Osteoblast (primary cell): ENCODE results near the gene HEXD. TPM values are rescaled to one million over a fixed set of nuclear protein-coding genes. Genes with fewer than 3 reads are reported as not detected.
A peak's percentile ranks its signal among the peaks of the same experiment; 100 is the strongest.
"Not testable (repeated sequence)": the region's sequence is repeated elsewhere in the genome, so short reads cannot be mapped to it uniquely, and the experiment has no call there.

Source experiments
- DNase-seq: peaks from one replicate; pipeline ENCODE4 v3.0.0; 2011; ENCODE audit warnings: low spot score, mixed read lengths; ENCODE audit not compliant: insufficient read length; ENCODE audit errors: missing footprints
- H2AFZ ChIP-seq: 2 replicates; pipeline ENCODE4 v1.6.0; 2011; ENCODE audit warnings: mild to moderate bottlenecking, low read length
- H3K27ac ChIP-seq: 2 replicates; pipeline ENCODE4 v1.5.1; 2011; ENCODE audit warnings: mild to moderate bottlenecking, low read depth, low read length, moderate library complexity
- H3K27me3 ChIP-seq: 2 replicates; pipeline ENCODE4 v1.6.0; 2012; ENCODE audit warnings: mild to moderate bottlenecking, control low read depth, inconsistent platforms, low read length, moderate library complexity; ENCODE audit not compliant: insufficient read depth
- H3K36me3 ChIP-seq: 2 replicates; pipeline ENCODE4 v1.5.1; 2011; ENCODE audit warnings: mild to moderate bottlenecking, low read length, control low read depth, moderate library complexity; ENCODE audit not compliant: insufficient read depth
- H3K4me1 ChIP-seq: 2 replicates; pipeline ENCODE4 v1.5.1; 2011; ENCODE audit warnings: mild to moderate bottlenecking, low read length, control low read depth, moderate library complexity; ENCODE audit not compliant: insufficient read depth
- H3K4me2 ChIP-seq: 2 replicates; pipeline ENCODE4 v1.6.0; 2011; ENCODE audit warnings: mild to moderate bottlenecking, low read length; ENCODE audit not compliant: insufficient read depth
- H3K4me3 ChIP-seq: fragments of 200-600 bp; sonication (generic); 3 replicates; pipeline ENCODE4 v1.5.1; 2012; ENCODE audit warnings: mild to moderate bottlenecking, low read length, inconsistent platforms; ENCODE audit not compliant: insufficient read depth
- H3K79me2 ChIP-seq: 2 replicates; pipeline ENCODE4 v1.6.0; 2012; ENCODE audit warnings: mild to moderate bottlenecking, low read length, control low read depth, inconsistent platforms; ENCODE audit not compliant: insufficient read depth
- H3K9me3 ChIP-seq: 2 replicates; pipeline ENCODE4 v1.5.1; 2011; ENCODE audit warnings: low read depth, low read length, control low read depth
- H4K20me1 ChIP-seq: 2 replicates; pipeline ENCODE4 v1.6.0; 2012; ENCODE audit warnings: mild to moderate bottlenecking, low read length, control low read depth; ENCODE audit not compliant: insufficient read depth
- CTCF ChIP-seq: IDR thresholded peaks from 2 replicates; pipeline ENCODE4 v1.5.1; 2011; ENCODE audit warnings: mild to moderate bottlenecking, low read depth, low read length, moderate library complexity; ENCODE audit errors: extremely low read depth
- total RNA-seq: library from RNA; depleted of rRNA; stranded (reverse); fragments of >200 nt; gene quantifications from 2 replicates; pipeline ENCODE4 v1.2.3, GENCODE V29; 2012

The HEXD gene
- total RNA-seq, 1 donor, result 20.3 TPM

GRCh38 chr17:82411396-82412053, 6.6 kb upstream of the HEXD start:
- Histone ChIP-seq H4K20me1 (peaks cover 46% of the 10 kb centered on the region), H3K4me1 (no peaks in the 10 kb centered on the region), H2AFZ (no peak overlapping the region), H3K9me3 (no peaks in the 10 kb centered on the region), H3K27ac (no peak overlapping the region), H3K79me2 (no peaks in the 10 kb centered on the region), H3K4me2 (no peak overlapping the region), H3K4me3 (no peak overlapping the region), H3K27me3 (no peaks in the 10 kb centered on the region), H3K36me3 (no peaks in the 10 kb centered on the region)
- no peak for TF ChIP-seq CTCF
- peak; percentile 58 for DNase-seq

GRCh38 chr17:82412081-82412480, 6.1 kb upstream of the HEXD start:
- H3K4me1 ChIP-seq, H3K27me3 ChIP-seq, H3K4me3 ChIP-seq, H3K27ac ChIP-seq, H3K4me2 ChIP-seq, H2AFZ ChIP-seq, H3K36me3 ChIP-seq, H3K9me3 ChIP-seq, H3K79me2 ChIP-seq: not testable (repeated sequence)
- H4K20me1 ChIP-seq, result peaks cover 51% of the 10 kb centered on the region
- peak; percentile 35 for DNase-seq

GRCh38 chr17:82412535-82413520, 5.3 kb upstream of the HEXD start:
- Histone ChIP-seq H3K4me2 (no peak overlapping the region), H3K4me3 (no peak overlapping the region), H3K79me2 (no peaks in the 10 kb centered on the region), H2AFZ (no peak overlapping the region), H3K9me3 (no peaks in the 10 kb centered on the region), H3K27me3 (no peaks in the 10 kb centered on the region), H3K4me1 (peaks cover 4% of the 10 kb centered on the region), H3K36me3 (no peaks in the 10 kb centered on the region), H3K27ac (no peak overlapping the region), H4K20me1 (peaks cover 53% of the 10 kb centered on the region)
- DNase-seq, result peak; percentile 34
- TF ChIP-seq CTCF, result no peak

GRCh38 chr17:82414548-82415281, 3.4 kb upstream of the HEXD start:
- Histone ChIP-seq H3K9me3 (no peaks in the 10 kb centered on the region), H3K79me2 (no peaks in the 10 kb centered on the region), H2AFZ (no peak overlapping the region), H3K27ac (no peak overlapping the region), H4K20me1 (peaks cover 55% of the 10 kb centered on the region), H3K4me2 (peak overlapping the region; percentile 71), H3K4me3 (peak overlapping the region; percentile 35), H3K36me3 (no peaks in the 10 kb centered on the region), H3K27me3 (no peaks in the 10 kb centered on the region), H3K4me1 (peaks cover 13% of the 10 kb centered on the region)
- peak; percentile 99 for DNase-seq
- TF ChIP-seq CTCF, result peak; percentile 76
